Activated effector memory CD4-positive, alpha-beta T cell treated with anti-CD3 and anti-CD28 coated beads, Interleukin-2, amount 50 U/mL, for 16 hours (primary cell): Measurements from ENCODE around the gene RBM5.
A peak's percentile ranks its signal among the peaks of the same experiment; 100 is the strongest.

Source experiments
- DNase-seq: peaks from one replicate; pipeline ENCODE4 v3.0.0-alpha.2; 2020

Gene RBM5

GRCh38 chr3:50140990-50141389, 52.3 kb downstream of the RBM5 start:
- DNase-seq, result no peak

- no peak for DNase-seq
Observed at GRCh38 chr3:50146316-50146901, 57.7 kb downstream of the RBM5 start.

- DNase-seq, result no peak
Observed at GRCh38 chr3:50147016-50147415, 58.3 kb downstream of the RBM5 start.

- no peak for DNase-seq
Observed at GRCh38 chr3:50147447-50147846, 58.7 kb downstream of the RBM5 start.

- DNase-seq, result no peak
Observed at GRCh38 chr3:50147861-50148260, 59.1 kb downstream of the RBM5 start.

- DNase-seq, result no peak
Observed at GRCh38 chr3:50150404-50150750, 61.7 kb downstream of the RBM5 start.

- no peak for DNase-seq
Observed at GRCh38 chr3:50150863-50151686, 62.4 kb downstream of the RBM5 start.

- DNase-seq, result no peak
Observed at GRCh38 chr3:50151728-50152127, 63.0 kb downstream of the RBM5 start.

GRCh38 chr3:50153782-50154475, 65.2 kb downstream of the RBM5 start:
- no peak for DNase-seq

GRCh38 chr3:50154476-50154839, 65.7 kb downstream of the RBM5 start:
- no peak for DNase-seq

- DNase-seq, result peak; percentile 88
Observed at GRCh38 chr3:50154840-50155490, 66.2 kb downstream of the RBM5 start, which contains the start of gene SEMA3F. Gene SEMA3F, plus strand, starts transcription at chr3:50155324. Its CDS starts 4,299 bp downstream, at chr3:50159623.

GRCh38 chr3:50155491-50155878, 66.8 kb downstream of the RBM5 start:
- no peak for DNase-seq

- DNase-seq, result no peak
Observed at GRCh38 chr3:50155891-50156290, 67.2 kb downstream of the RBM5 start.

GRCh38 chr3:50156549-50157493, 68.1 kb downstream of the RBM5 start:
- DNase-seq, result no peak

GRCh38 chr3:50157827-50158529, 69.3 kb downstream of the RBM5 start:
- no peak for DNase-seq

GRCh38 chr3:50158530-50159146, 69.9 kb downstream of the RBM5 start:
- DNase-seq, result no peak

GRCh38 chr3:50160561-50160983, 71.9 kb downstream of the RBM5 start:
- no peak for DNase-seq

- DNase-seq, result no peak
Observed at GRCh38 chr3:50161320-50161719, 72.6 kb downstream of the RBM5 start.

- no peak for DNase-seq
Observed at GRCh38 chr3:50162034-50162883, 73.5 kb downstream of the RBM5 start.
